HG03097 (cell line): ENCODE results near the gene PACC1.

Experiments
- ATAC-seq: cut with Tn5 transposase; IDR thresholded peaks from one replicate; pipeline ENCODE4 v1.9.1; 2021; ENCODE audit not compliant: unreplicated experiment, low FRiP score

Gene PACC1

DNA sequence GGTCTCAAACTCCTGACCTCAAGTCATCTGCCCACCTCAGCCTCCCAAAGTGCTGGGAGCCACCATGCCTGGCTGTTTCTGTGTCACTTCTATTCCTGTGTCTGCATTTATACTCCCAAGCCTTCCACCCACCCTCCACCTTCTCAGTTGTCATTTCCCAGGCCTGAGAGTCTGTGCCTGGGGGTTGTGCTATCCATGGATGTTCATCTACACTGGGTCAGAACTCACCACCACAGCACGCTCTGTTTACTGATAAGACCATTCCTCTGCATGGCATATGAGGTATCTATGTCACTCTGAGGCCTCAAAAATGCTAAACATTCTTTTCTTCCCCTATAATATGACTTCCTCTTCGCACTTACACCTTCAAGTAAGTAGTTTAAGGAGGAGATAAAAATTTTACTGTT lies 24.1 kb upstream of the PACC1 start:
- no peak for ATAC-seq

DNA sequence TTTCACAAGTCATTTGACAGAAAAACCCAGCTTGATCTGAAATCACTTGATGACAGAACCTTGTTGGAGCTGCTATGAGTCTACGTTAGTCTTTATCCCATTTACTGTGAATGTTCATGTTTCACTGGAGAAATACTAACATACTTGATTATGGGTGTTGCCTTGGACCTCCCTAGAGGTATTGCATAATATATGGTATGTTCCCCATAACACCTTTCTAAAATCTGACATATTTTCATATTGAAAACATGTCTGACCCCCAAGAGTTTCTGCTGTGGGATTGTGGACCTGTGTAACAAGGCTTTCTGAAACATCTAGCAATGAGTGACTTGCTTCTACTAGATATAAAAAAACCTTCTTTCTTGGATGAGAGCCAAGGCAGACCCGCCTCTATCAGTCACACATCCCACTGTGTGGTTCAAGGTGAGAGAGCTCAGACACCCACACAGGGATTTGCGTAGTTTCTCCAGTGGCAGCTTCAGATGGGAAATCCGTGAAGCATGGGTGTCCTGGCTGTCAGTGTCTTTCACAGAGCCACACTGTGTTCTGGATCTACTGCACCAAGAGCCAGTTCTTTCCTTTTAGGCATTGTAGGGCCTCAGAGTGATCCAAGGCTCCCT lies 22.6 kb upstream of the PACC1 start:
- ATAC-seq, result no peak

GRCh38 chr1:212434992-212435391 lies 20.3 kb upstream of the PACC1 start:
- no peak for ATAC-seq

- ATAC-seq, result no peak
Observed at GRCh38 chr1:212433577-212434462, 19.1 kb upstream of the PACC1 start.

DNA sequence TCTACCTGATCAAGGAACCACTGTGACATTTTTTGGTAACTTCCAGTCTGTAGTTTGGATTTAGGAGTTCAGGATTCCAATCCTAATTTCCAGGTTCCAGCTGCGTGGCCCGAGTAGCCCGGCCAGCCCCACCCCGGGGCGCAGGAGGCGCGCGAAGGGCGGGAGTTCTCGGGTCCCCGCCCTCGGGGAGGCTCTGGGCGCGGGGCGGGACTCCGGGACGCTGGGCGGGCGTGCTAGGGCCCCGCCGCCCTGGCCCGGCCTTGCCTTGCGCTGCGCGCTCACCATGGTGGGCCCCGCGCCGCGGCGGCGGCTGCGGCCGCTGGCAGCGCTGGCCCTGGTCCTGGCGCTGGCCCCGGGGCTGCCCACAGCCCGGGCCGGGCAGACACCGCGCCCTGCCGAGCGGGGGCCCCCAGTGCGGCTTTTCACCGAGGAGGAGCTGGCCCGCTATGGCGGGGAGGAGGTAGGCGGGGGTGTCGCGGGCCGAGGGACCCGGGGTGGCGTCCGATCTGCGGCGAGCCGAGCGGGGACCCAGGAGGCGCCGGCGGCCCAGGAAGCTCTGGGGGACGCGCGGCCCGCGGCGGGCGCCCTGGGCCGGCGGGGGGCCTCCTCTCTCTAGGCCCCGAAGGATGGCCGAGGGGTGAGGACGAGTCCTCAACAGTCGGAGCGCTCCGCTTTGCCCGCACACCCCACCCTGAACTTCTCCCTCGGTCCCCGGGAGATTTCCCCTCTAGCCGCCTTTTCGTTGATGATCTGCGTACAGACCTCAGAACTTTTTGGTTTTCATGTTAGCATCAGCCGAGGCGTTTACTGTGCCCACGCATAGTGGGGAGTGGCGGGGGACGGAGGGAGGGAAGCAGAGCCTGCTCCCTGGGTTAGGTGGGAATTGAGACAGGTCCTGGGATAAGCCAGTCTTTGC lies 18.2 kb upstream of the PACC1 start, which contains the start of gene NENF:
NENF (plus strand) TSS at position 260 of the 916 bp plus-strand sequence; CDS start at position 284, 24 bp downstream.
- peak; percentile 89 for ATAC-seq

- ATAC-seq, result no peak
Observed at GRCh38 chr1:212432272-212432660, 17.6 kb upstream of the PACC1 start.

GRCh38 chr1:212431644-212432043 lies 17.0 kb upstream of the PACC1 start:
- ATAC-seq, result no peak

DNA sequence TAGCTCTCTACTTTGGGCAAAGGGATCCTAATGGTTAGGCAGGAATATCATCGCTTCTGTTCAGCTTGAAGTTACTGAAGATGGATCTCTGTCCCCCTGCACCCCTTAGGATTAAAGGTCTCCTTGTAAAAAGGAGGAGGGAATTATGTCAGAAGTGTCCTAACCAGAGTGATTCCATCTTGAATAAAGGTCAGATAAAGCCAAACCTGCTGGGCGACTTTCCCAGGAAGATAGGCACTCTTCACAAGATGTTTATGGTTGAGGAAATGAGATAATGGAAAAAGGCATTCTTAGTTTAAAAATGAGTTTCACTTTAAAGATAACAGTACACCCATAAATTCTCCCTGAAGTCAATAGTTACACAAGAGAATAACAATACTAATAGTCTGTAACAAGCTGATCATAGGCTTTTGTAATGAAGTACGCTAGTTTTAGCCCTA lies 16.3 kb upstream of the PACC1 start:
- no peak for ATAC-seq

DNA sequence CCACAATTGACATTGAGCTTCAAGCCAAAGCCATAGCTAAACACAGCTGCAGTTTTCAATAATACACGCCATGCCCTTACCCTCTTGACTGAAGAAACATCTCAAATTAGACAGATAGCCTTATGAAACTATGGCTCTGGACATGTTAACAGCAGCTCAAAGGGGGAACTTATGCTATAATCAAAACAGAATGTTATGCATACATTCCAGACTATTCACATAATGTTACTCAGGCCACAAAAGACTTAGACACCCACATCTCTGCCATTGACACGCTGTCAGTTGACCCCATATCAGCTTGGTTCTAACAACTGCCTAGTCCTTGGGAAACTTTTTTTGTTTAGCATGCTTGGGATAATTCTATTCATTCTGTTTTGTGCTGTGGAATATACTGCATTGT lies 15.7 kb upstream of the PACC1 start:
- ATAC-seq, result no peak

DNA sequence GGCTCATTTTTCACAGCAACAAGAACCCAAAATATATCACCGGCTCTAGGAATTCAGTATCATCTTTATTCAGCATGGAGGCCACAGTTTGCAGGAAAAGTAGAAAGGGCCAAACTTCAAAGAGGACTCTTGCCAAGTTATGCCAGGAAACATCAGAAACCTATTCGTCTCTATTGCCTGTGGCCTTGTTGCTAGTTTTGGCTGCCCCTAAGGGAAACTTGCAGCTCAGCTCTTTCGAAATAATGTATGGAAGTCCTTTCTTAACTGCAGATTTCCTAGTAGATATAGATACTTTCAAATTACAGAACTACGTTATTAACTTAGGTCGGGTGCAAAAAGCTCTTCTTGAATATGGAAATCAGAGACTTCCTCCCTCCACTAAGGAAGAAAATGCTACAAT lies 13.8 kb upstream of the PACC1 start:
- no peak for ATAC-seq

GRCh38 chr1:212423879-212424278 lies 9.2 kb upstream of the PACC1 start:
- no peak for ATAC-seq

- ATAC-seq, result no peak
Observed at GRCh38 chr1:212421165-212421564, 6.5 kb upstream of the PACC1 start.

DNA sequence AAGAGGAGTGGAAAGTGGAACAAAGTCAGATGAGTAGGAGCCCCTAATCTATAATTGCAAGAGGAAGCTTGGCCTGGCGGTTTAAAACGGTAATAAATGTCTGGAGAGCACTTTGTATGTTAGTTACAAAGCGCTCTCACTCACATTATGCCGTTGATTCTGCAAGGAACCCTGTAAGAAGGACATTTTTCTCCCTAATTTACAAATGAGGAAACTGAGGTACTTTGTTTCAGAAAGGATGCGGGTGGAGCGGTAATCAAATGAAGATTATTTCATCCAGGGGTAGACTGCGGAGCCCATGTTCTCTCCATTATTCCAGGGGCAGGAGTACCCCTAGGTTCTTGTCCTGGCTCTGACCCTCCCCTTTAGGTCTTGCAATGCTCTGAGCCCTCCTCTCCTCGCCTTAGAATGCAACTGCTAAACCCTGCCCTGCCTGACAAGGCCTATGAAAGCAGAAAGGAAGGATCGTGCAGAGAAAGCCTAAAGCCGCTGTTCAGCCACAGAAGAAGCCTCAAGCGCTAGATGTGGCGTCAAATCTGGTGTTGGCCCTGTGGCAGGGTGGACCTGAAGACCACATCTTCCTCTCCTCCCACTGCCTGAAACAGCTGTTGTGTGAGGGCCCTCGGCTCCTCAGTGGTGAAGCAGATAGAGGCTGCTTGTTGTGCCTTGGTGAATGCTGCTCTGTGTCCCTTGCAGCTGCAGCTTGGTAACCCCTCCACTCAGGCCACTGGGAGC lies 588 bp upstream of the PACC1 start:
- no peak for ATAC-seq

DNA sequence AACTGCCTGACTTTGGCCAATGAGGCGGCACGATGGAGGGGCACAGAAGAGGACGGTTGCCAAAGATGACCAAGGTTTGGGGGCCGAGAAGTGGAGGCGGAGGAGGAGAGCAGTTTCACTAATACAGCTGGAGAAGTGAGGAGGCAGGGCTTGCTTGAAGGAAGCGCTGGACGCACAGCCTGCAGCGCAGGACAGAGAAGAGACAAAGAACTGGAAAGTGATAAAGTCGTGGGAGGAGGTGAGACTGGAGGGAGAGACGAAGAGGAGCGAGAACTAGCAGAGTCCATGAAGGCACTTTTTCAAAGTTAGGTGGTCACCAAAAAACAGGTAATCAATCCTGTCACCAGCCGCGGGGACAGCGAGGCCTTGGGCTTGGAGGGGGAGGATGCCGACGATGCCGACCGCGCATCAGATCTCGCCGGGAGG lies 771 bp downstream of the PACC1 start:
- ATAC-seq, result peak; percentile 2

DNA sequence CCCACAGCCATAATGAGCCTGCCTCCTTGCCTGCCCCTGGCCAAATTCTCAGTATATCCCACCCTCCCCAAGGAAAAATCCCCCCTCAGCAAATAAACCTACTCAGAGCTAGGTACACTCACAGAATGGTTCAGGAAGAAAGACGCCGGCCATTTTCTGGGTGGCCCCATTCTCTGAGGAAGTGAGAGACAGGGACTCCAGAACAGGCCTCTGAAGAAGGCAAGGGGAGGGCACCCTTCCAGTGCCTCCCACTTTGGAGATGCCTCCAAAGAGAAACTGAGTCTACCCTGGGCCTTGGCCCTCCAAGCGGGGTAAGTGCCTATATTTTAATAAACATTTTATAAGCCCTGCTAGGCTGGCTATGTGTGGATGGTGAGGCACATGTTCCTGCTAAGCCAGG lies 2.3 kb downstream of the PACC1 start:
- ATAC-seq, result no peak

DNA sequence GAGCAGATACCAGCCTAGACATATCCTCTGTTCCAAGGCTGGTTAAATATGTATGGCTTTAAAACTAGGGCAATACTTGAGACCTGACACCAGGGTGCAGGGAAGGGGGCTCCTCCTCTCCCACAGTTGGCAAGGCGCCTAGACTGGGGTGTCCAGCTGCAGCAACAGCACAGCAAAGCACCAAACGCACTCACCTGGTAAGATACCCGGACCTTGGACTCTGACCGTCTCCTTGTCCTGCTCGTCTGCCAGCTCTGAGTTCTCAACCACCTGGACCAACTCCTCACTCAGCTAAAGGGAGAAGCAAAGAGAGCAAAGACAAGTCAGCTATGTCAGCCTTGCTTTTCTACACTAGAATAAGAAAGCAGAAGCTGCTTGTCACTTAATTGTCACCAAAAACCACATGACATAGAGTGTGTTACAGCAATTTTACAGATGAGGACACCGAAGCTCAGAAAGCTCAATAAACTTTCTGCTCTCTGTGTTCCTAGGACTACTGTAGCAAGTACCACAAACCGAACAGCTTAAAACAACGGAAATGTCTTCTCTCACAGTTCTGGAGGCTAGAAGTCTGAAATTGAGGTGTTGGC lies 4.4 kb downstream of the PACC1 start:
- no peak for ATAC-seq

- no peak for ATAC-seq
Observed at GRCh38 chr1:212402666-212403321, 11.9 kb downstream of the PACC1 start.

- ATAC-seq, result no peak
Observed at GRCh38 chr1:212401838-212402582, 12.7 kb downstream of the PACC1 start.

DNA sequence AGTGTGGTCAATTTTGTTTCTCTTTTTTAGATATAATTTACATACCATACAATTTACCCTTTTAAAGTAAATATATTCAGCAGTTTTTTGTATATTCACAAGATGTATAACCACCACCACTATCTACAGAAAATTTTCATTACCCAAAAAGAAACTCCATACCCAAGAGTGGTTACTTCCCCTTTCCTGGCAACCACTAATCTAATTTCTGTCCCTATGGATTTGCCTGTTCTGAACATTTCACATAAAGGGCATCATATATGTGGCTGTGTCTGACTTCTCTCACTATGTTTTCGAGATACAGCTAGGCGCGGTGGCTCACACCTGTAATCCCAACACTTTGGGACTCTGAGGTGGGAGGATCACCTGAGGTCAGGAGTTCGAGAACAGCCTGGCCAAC lies 13.6 kb downstream of the PACC1 start:
- no peak for ATAC-seq
